IPS-20b (cell line): ENCODE results near the gene GALNT1.
"Not testable (repeated sequence)": the region's sequence is repeated elsewhere in the genome, so short reads cannot be mapped to it uniquely, and the experiment has no call there.

Source experiments
- H3K27ac ChIP-seq: one replicate; pipeline ENCODE4 v1.5.1; 2013; ENCODE audit warnings: low read length
- H3K27me3 ChIP-seq: 2 replicates; pipeline ENCODE4 v1.6.1; 2013; ENCODE audit warnings: mild to moderate bottlenecking, low read length, inconsistent platforms; ENCODE audit not compliant: insufficient read depth
- H3K36me3 ChIP-seq: 2 replicates; pipeline ENCODE4 v1.6.1; 2013; ENCODE audit warnings: low read depth, mild to moderate bottlenecking, inconsistent platforms, low read length, moderate library complexity; ENCODE audit not compliant: insufficient read depth
- H3K4me1 ChIP-seq: 2 replicates; pipeline ENCODE4 v1.6.1; 2013; ENCODE audit warnings: mild to moderate bottlenecking, control low read depth, inconsistent platforms, low read length, moderate library complexity; ENCODE audit not compliant: insufficient read depth
- H3K4me3 ChIP-seq: 2 replicates; pipeline ENCODE4 v1.5.1; 2013; ENCODE audit warnings: mild to moderate bottlenecking, low read length, inconsistent platforms
- H3K9ac ChIP-seq: 2 replicates; pipeline ENCODE4 v1.6.1; 2013; ENCODE audit warnings: low read depth, mild to moderate bottlenecking, inconsistent platforms, low read length, moderate library complexity
- H3K9me3 ChIP-seq: 2 replicates; pipeline ENCODE4 v1.6.1; 2013; ENCODE audit warnings: mild to moderate bottlenecking, low read depth, low read length, inconsistent platforms; ENCODE audit not compliant: insufficient read depth

Gene GALNT1

DNA sequence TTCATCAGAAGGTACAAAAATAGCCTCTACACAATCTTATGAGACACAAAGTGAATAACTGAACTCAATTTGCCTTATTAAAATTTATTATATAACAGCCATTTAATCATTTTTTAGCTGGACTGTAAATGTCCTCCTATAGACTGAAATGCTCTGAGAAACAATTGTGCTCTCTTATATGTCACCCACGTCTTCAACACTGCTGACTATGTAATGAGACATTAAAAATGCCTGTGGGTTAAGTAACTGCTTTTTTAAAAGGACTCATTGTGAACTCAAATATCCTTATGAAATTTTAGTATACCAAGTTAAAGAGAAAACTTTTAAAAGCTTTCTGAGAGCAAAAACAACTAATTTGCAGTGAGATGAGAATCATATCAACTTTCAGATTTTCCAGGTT is 10.4 kb upstream of the GALNT1 start:
- no peak overlapping the region for H3K9ac ChIP-seq
- H3K27me3 ChIP-seq = no peaks in the 10 kb centered on the region
- no peaks in the 10 kb centered on the region for H3K4me1 ChIP-seq
- H3K36me3 ChIP-seq = no peaks in the 10 kb centered on the region
- no peaks in the 10 kb centered on the region for H3K9me3 ChIP-seq
- no peak overlapping the region for H3K4me3 ChIP-seq
- H3K27ac ChIP-seq = no peak overlapping the region

DNA sequence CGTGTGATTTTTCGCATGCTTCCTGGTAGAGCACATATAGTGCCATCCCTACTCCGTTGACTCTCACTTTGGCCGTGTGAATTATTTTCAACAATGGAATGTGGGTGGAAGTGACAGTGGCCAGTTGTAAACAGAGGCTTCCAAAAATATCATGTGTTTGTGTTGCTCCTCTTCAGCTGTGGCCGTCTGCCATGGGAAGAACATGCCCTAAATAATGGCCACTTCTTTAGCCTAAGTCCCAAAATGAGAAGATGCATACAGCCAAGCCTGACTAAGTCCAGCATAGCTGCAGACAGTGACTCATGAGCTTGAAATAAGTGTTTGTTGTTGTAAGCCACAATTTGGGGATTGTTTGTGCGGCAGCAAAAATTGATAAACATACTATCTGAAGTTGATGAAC is 8.9 kb upstream of the GALNT1 start:
- Histone ChIP-seq H3K27me3 (no peaks in the 10 kb centered on the region), H3K4me3 (no peak overlapping the region), H3K4me1 (no peaks in the 10 kb centered on the region), H3K36me3 (no peaks in the 10 kb centered on the region), H3K9me3 (peaks cover 5% of the 10 kb centered on the region; the same call in 1 of the 2 replicates), H3K27ac (no peak overlapping the region), H3K9ac (no peak overlapping the region)

DNA sequence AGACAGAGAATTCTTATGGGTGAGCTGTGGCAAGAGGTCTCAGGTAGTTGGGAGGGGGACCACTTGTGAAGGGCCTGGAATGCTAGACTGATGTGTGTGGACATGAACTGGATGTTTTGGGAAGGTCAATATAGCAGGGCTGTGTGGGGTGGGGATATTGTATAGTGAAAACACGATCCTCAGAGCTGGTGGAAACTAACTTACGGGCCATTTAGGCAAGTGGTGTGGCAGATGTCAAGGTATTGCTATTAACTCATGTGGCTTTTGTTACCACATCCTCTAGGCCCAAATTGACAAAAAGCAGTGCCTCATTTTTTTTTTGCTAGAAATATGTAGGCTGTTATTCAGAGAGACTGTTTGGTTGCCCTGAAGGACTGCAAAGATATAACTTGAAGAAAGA is 8.0 kb upstream of the GALNT1 start:
- H3K27me3 ChIP-seq = peaks cover under 1% of the 10 kb centered on the region; the same call in 1 of the 2 replicates
- H3K9me3 ChIP-seq = peaks cover 5% of the 10 kb centered on the region; the same call in 1 of the 2 replicates
- H3K4me3 ChIP-seq = no peak overlapping the region
- H3K36me3 ChIP-seq = no peaks in the 10 kb centered on the region
- no peak overlapping the region for H3K9ac ChIP-seq
- no peaks in the 10 kb centered on the region for H3K4me1 ChIP-seq
- no peak overlapping the region for H3K27ac ChIP-seq

DNA sequence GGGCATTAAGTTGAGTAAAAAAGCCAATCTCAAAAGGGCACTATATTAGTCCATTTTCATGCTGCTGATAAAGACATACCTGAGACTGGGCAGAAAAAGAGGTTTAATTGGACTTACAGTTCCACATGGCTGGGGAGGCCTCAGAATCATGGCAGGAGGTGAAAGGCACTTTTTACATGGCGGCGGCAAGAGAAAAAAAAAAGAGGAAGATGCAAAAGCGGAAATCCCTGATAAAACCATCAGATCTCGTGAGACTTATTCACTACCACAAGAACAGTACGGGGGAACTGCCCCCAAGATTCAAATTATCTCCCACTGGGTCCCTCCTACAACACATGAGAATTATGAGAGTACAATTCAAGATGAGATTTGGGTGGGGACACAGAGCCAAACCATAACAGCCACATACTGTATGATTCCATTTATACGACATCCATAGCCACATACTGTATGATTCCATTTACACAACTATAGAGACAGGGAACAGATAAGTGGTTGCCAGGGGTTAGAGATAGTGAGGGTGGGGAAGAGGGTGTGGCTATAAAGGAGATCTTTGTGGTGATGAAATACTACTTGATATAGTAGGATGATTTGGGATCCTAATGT is 5.2 kb upstream of the GALNT1 start:
- H3K9ac ChIP-seq = not testable (repeated sequence)

DNA sequence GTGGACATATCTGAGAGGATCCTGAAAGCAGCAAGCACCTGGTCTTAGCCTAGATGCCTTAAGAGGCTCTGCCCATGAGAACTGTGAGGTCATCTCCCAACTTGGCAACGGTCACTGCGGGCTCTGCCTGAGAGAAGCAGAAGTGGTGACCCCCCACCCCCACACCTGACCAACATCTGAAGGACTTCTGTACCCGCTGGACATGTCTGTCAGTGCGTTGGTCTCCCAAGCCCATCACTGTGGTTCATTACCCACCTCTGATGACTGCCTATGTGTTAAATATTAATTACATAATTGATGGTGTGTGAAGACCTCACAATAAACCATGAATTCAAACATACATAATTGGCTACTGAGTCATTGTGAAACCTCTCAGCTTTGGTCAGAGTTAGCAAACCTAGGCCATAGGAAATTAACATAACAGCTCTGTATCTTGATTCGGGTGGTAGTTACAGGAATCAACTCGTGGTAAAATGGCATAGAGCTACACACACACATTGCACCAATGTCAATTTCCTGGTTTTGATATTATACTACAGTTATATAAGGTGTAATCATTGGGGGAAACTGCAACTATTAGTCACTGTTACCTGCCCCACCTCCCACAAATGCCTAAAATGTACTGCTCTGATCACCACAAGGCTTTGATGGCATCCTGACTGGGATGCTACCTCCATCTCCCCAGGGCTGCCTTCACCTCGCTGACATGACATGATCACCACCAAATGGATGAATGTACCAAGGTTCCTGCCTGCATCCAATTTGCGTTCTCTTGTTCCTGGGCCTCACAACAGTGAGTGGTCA is 4.3 kb upstream of the GALNT1 start:
- Histone ChIP-seq H3K9me3 (peaks cover 5% of the 10 kb centered on the region; the same call in 1 of the 2 replicates), H3K4me1 (peaks cover 1% of the 10 kb centered on the region; the same call in 1 of the 2 replicates), H3K27me3 (peaks cover 21% of the 10 kb centered on the region), H3K4me3 (no peak overlapping the region), H3K27ac (no peak overlapping the region), H3K9ac (no peak overlapping the region), H3K36me3 (no peaks in the 10 kb centered on the region)

More for the DNA sequence above, 5.2 kb upstream of the GALNT1 start:
- not testable (repeated sequence) for H3K9me3 ChIP-seq, H3K27ac ChIP-seq, H3K4me1 ChIP-seq, H3K36me3 ChIP-seq, H3K4me3 ChIP-seq
- peaks cover 20% of the 10 kb centered on the region for H3K27me3 ChIP-seq

DNA sequence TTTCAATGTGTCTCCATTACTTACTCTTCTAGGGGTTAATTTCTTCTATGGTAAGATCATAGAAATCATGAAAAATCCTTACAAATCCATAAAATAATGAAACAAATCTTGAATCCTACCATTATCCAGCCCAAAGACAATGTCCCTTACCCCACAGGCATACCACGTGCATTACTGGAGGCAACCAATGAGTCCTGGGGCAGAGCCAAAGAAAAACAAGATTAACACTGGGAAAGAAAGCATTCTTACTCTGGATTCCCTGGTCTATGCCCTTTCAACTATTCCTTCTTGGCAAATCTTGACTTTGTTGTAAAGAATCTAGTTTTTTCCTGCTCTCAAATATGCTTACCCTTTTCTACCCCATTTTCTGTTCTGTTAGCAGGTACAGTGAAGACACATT is 3.1 kb upstream of the GALNT1 start:
- Histone ChIP-seq H3K9ac (no peak overlapping the region), H3K4me1 (peaks cover 13% of the 10 kb centered on the region), H3K4me3 (no peak overlapping the region), H3K27ac (no peak overlapping the region), H3K27me3 (peaks cover 27% of the 10 kb centered on the region), H3K36me3 (no peaks in the 10 kb centered on the region), H3K9me3 (peaks cover 5% of the 10 kb centered on the region; the same call in 1 of the 2 replicates)

DNA sequence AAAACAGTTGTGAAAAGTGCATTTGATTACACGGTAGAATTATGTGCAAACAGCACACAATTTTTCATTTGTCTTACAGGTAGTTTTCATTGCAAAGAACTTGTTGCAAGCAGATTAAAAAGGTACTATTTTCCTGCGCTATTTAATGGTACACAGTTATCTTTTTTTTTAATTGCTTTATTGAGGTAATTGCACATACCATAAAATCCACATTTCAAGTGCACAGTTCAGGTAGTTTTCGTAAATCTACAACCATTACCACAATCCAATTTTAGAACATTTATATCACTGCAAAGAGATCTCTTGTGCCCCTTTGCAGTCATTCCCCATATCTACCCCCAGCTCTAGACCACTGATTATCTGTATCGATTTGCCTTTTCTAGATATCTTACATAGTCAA is 2.6 kb upstream of the GALNT1 start:
- H3K27ac ChIP-seq = no peak overlapping the region
- no peak overlapping the region for H3K4me3 ChIP-seq
- H3K9me3 ChIP-seq = peaks cover 5% of the 10 kb centered on the region; the same call in 1 of the 2 replicates
- H3K36me3 ChIP-seq = no peaks in the 10 kb centered on the region
- H3K27me3 ChIP-seq = peaks cover 27% of the 10 kb centered on the region
- H3K9ac ChIP-seq = no peak overlapping the region
- peaks cover 13% of the 10 kb centered on the region for H3K4me1 ChIP-seq

DNA sequence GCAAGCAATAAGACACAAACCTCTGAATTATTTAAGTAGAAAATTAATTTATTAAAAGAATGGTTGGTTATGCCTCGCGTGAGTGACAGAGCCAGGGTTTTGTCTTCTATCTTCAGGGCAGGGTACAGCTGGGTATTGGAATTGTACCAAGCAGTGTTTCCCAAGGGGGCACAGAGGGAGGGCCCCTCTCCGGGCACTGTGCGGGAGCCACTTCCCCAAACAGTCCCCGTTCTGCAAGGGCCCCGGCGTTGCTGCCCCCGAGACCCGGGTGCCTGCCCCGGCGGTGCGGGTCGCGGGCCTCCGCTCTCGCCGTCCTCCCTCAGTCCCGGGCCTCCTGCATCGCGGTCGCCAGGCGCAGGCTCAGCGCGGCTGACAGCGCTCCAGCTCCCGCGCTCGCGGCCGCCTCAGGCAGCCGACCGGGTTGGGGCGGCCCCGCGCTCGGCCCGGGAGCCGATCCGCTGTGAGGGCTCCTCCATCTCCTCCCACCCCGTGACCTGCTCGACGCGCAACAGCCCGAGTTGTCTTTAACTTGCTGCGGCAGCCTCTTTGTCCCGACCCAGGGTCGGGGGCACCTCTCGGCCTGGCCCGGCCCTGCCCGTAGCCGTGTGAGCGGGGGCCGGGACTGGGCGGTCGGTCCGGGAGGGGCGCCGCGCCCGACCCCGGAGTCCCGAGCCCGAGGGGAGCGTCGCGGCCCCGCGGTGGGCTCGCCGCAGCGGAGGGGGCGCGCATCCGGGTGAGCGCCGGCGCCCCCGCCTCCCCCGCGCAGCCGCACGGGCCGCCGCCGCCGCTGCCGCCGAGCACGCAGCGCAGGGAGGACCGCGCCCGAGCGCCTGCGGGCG is 620 bp upstream of the GALNT1 start:
- Histone ChIP-seq H3K27me3 (peaks cover 27% of the 10 kb centered on the region), H3K9me3 (peaks cover 14% of the 10 kb centered on the region), H3K36me3 (no peaks in the 10 kb centered on the region), H3K4me1 (peaks cover 13% of the 10 kb centered on the region), H3K4me3 (peak overlapping the region; percentile 75), H3K9ac (peak overlapping the region; percentile 70; the same call in 1 of the 2 replicates), H3K27ac (no peak overlapping the region)

DNA sequence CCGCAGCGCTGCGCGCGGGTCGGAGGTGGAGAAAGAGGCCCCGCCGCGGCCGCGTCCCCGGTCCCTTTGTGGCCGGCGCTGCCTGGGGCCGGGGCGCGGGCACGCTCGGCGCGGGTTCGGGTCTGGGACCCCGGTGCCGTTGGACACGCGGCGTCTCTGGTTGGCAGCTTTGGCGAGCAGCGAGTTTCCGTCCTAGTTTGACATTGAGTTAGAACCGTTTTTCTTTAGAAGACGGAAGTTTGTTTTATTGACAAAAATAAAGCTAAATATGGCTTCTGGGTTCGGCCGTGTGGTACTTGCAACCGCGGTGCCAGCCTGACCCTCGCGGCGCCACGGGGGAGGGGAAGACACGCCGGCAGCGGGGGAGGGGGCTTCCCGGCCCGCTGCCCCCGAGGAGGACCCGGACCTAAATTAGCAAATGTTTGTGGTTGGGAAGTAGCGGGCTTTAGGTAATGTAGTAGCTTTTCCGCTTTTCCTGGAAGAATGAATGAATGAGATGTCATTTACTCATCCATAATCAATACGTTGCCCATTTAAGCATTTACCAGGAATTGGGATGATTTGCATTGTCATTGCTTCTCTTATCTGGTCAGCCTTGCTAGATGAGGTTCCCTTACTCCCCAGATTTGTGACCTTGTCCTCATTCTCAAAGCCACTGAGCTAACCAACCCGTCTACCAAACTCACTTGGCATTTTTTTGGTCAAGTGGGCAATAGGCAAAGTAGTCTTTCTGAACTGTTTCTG is 530 bp downstream of the GALNT1 start:
- Histone ChIP-seq H3K27me3 (peaks cover 27% of the 10 kb centered on the region), H3K9ac (peak overlapping the region; percentile 76; the same call in 1 of the 2 replicates), H3K4me3 (peak overlapping the region; percentile 92), H3K36me3 (no peaks in the 10 kb centered on the region), H3K9me3 (peaks cover 9% of the 10 kb centered on the region), H3K27ac (no peak overlapping the region), H3K4me1 (peaks cover 13% of the 10 kb centered on the region)

DNA sequence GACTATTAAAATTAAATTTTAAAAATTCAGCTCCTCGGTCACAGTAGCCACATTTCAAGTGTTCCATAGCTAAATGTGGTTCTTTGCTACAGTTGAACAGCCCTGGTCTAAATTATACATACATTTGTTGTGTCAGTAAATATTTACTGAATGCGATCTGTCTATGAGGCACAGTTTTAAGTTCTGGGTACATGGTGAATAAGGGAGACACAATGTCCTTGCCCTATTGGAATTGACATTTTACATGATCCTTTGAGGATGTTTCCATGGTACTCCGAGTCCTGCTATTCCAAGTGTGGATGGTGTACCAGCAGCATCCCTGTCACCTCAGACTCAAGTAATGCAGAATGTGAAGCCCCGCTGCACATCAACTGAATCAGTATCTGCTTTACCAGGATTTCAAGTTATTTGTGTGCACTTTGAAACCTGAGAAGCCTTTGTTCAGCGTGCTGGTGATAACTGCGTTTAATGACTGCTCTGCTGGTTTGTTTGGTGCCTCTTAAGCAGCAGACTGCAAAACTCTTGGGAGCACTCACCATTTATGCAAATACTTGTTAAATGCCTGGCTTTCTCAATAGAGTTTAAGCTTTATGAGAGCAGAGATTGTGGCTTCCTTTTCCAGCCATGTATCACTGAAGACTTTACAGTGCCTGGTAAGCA is 1.5 kb downstream of the GALNT1 start:
- peaks cover 27% of the 10 kb centered on the region for H3K27me3 ChIP-seq
- H3K9me3 ChIP-seq = peaks cover 16% of the 10 kb centered on the region
- H3K27ac ChIP-seq = no peak overlapping the region
- peak overlapping the region; percentile 92 for H3K4me3 ChIP-seq
- H3K4me1 ChIP-seq = peaks cover 13% of the 10 kb centered on the region
- H3K9ac ChIP-seq = peak overlapping the region; percentile 76; the same call in 1 of the 2 replicates
- H3K36me3 ChIP-seq = no peaks in the 10 kb centered on the region
